Measurements from ENCODE around the gene MBTPS1.

DNA sequence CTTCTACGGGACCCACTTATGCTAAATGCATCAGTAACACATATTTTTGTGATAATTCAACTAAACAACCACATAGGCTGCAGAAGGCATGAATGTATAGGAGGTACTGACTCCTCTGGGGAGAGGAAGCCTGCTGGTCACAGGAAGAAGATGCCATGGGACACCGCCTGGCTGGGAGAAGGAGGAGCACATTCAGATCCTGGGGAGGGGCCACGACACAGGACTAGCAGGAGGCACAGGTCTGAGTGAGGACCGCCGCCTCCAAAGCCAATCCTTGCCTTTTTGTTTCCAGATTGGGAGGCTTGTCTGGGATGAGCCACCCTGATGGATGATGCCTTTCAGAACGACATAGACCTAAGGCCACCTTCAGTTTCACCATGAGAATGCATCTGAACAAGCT lies 34.6 kb downstream of the MBTPS1 start:
- TF ChIP-seq CTCF (IDR thresholded peaks at IDR 0.05) (no peak), POLR2A (IDR thresholded peaks at IDR 0.05) (no peak)

Data from heart left ventricle (tissue), 13 donors.